WTC11 (cell line): Measurements from ENCODE around the gene RAB26. TPM values are rescaled to one million over a fixed set of nuclear protein-coding genes. Genes with fewer than 3 reads are reported as not detected.

Source experiments
- ATAC-seq: fragments of 200-7000 bp; cut with Tn5 transposase; 2 replicates; pipeline ENCODE4 v1.10.0; 2021; ENCODE audit warnings: mild to moderate bottlenecking, moderate library complexity
- CTCF ChIA-PET: fragments of 300-600 bp; sonication (Branson Sonifier 250); formaldehyde crosslinking; loops from one replicate; lab custom pipeline; 2021; ENCODE audit warnings: antibody characterized with exemption; lab: Charles Lee
- POLR2A ChIA-PET: fragments of 350-600 bp; sonication (Branson Sonifier 250); formaldehyde crosslinking; loops from one replicate; lab custom pipeline; 2021; ENCODE audit warnings: antibody characterized with exemption; lab: Charles Lee
- DNase-seq: peaks from one replicate; pipeline ENCODE4 v3.0.0; 2021; ENCODE audit warnings: low spot score
- H3K27ac Mint-ChIP-seq: 2 replicates; pipeline ENCODE4 v1.8.0; 2021; ENCODE audit warnings: mixed read lengths
- H3K27me3 Mint-ChIP-seq: 2 replicates; pipeline ENCODE4 v1.8.0; 2021; ENCODE audit warnings: low read depth, mild to moderate bottlenecking, moderate library complexity, mixed read lengths
- H3K36me3 Mint-ChIP-seq: 2 replicates; pipeline ENCODE4 v1.8.0; 2021; ENCODE audit warnings: mixed read lengths
- H3K4me1 Mint-ChIP-seq: 2 replicates; pipeline ENCODE4 v1.8.0; 2022; ENCODE audit warnings: mixed read lengths
- H3K4me3 Mint-ChIP-seq: 2 replicates; pipeline ENCODE4 v1.8.0; 2021; ENCODE audit warnings: mild to moderate bottlenecking, moderate library complexity, mixed read lengths
- H3K9me3 Mint-ChIP-seq: 2 replicates; pipeline ENCODE4 v1.8.0; 2021; ENCODE audit warnings: mixed read lengths
- ATF2 ChIP-seq: sonication (generic); formaldehyde crosslinking; IDR thresholded peaks from 2 replicates; pipeline ENCODE4 v1.8.1; 2022; ENCODE audit warnings: low read depth, missing genetic modification reagents, borderline replicate concordance
- CREB1 ChIP-seq: sonication (generic); formaldehyde crosslinking; IDR thresholded peaks from 2 replicates; pipeline ENCODE4 v1.8.0; 2023; ENCODE audit warnings: mild to moderate bottlenecking, missing genetic modification reagents
- E2F1 ChIP-seq: sonication (generic); formaldehyde crosslinking; IDR thresholded peaks from 2 replicates; pipeline ENCODE4 v1.8.0; 2022; ENCODE audit warnings: mild to moderate bottlenecking, missing genetic modification reagents
- E2F5 ChIP-seq: sonication (generic); formaldehyde crosslinking; IDR thresholded peaks from 2 replicates; pipeline ENCODE4 v1.8.1; 2022; ENCODE audit warnings: mild to moderate bottlenecking, moderate library complexity, missing genetic modification reagents
- ETV6 ChIP-seq: sonication (generic); formaldehyde crosslinking; IDR thresholded peaks from 2 replicates; pipeline ENCODE4 v1.8.1; 2022; ENCODE audit warnings: mild to moderate bottlenecking, missing genetic modification reagents
- FOXP1 ChIP-seq: sonication (generic); formaldehyde crosslinking; IDR thresholded peaks from 2 replicates; pipeline ENCODE4 v1.8.0; 2022; ENCODE audit warnings: missing genetic modification reagents, mild to moderate bottlenecking, moderate library complexity, borderline replicate concordance
- GTF2I ChIP-seq: fragments of 250-450 bp; sonication (Bioruptor Pico); conservative IDR thresholded peaks from 2 replicates; pipeline ENCODE4 v1.4.0; 2021; ENCODE audit warnings: mild to moderate bottlenecking
- HMGA2 ChIP-seq: fragments of 250-450 bp; sonication (Bioruptor Pico); IDR thresholded peaks from 2 replicates; pipeline ENCODE4 v1.4.0; 2021; ENCODE audit warnings: mild to moderate bottlenecking, moderate library complexity
- HMGXB4 ChIP-seq: sonication (generic); formaldehyde crosslinking; IDR thresholded peaks from 2 replicates; pipeline ENCODE4 v1.8.1; 2023; ENCODE audit warnings: mild to moderate bottlenecking, moderate library complexity, missing genetic modification reagents
- IRF1 ChIP-seq: sonication (generic); formaldehyde crosslinking; IDR thresholded peaks from 2 replicates; pipeline ENCODE4 v1.8.0; 2023; ENCODE audit warnings: missing genetic modification reagents
- IRF2 ChIP-seq: sonication (generic); formaldehyde crosslinking; IDR thresholded peaks from 2 replicates; pipeline ENCODE4 v1.8.0; 2022; ENCODE audit warnings: low read depth, missing genetic modification reagents, borderline replicate concordance
- MYBL2 ChIP-seq: sonication (generic); formaldehyde crosslinking; IDR thresholded peaks from 2 replicates; pipeline ENCODE4 v1.8.1; 2023; ENCODE audit warnings: mild to moderate bottlenecking, moderate library complexity, missing genetic modification reagents
- NR2C2 ChIP-seq: sonication (generic); formaldehyde crosslinking; IDR thresholded peaks from 2 replicates; pipeline ENCODE4 v1.8.0; 2022; ENCODE audit warnings: mild to moderate bottlenecking, missing genetic modification reagents
- PRRX2 ChIP-seq: fragments of 250-450 bp; sonication (Bioruptor Pico); IDR thresholded peaks from 2 replicates; pipeline ENCODE4 v1.8.0; 2021; ENCODE audit warnings: mild to moderate bottlenecking
- RELA ChIP-seq: sonication (generic); formaldehyde crosslinking; IDR thresholded peaks from 2 replicates; pipeline ENCODE4 v1.8.1; 2022; ENCODE audit warnings: missing genetic modification reagents, mild to moderate bottlenecking, borderline replicate concordance
- SP1 ChIP-seq: sonication (generic); formaldehyde crosslinking; conservative IDR thresholded peaks from 2 replicates; pipeline ENCODE4 v1.8.1; 2022; ENCODE audit warnings: missing genetic modification reagents
- STAT6 ChIP-seq: sonication (generic); formaldehyde crosslinking; conservative IDR thresholded peaks from 2 replicates; pipeline ENCODE4 v1.8.1; 2023; ENCODE audit warnings: mild to moderate bottlenecking, low read depth, missing genetic modification reagents, moderate library complexity
- TEAD1 ChIP-seq: sonication (generic); formaldehyde crosslinking; IDR thresholded peaks from 2 replicates; pipeline ENCODE4 v1.8.0; 2022; ENCODE audit warnings: mild to moderate bottlenecking, missing genetic modification reagents
- TEAD4 ChIP-seq: sonication (generic); formaldehyde crosslinking; IDR thresholded peaks from 2 replicates; pipeline ENCODE4 v1.8.0; 2022; ENCODE audit warnings: mild to moderate bottlenecking, missing genetic modification reagents
- ZNF121 ChIP-seq: sonication (generic); formaldehyde crosslinking; IDR thresholded peaks from 2 replicates; pipeline ENCODE4 v1.8.0; 2023; ENCODE audit warnings: missing genetic modification reagents
- ZNF232 ChIP-seq: sonication (generic); formaldehyde crosslinking; IDR thresholded peaks from 2 replicates; pipeline ENCODE4 v1.8.0; 2022; ENCODE audit warnings: mild to moderate bottlenecking, missing genetic modification reagents
- ZNF423 ChIP-seq: fragments of 250-450 bp; sonication (Bioruptor Pico); IDR thresholded peaks from 2 replicates; pipeline ENCODE4 v2.1.2; 2022; ENCODE audit warnings: mild to moderate bottlenecking, moderate library complexity
- ZNF512 ChIP-seq: sonication (generic); formaldehyde crosslinking; IDR thresholded peaks from 2 replicates; pipeline ENCODE4 v1.8.1; 2022; ENCODE audit warnings: missing genetic modification reagents, borderline replicate concordance
- ZNF671 ChIP-seq: fragments of 250-450 bp; sonication (Bioruptor Pico); IDR thresholded peaks from 2 replicates; pipeline ENCODE4 v1.8.0; 2021; ENCODE audit warnings: mild to moderate bottlenecking
- total RNA-seq: library from RNA; stranded (reverse); gene quantifications from 3 replicates; pipeline ENCODE4 v1.2.3, GENCODE V29; 2021

The RAB26 gene
- total RNA-seq, 1 experiment from 2014 or later = 7.3 TPM

- TF ChIP-seq HMGXB4 (CRISPR knock-in tag) = no peak
- no peak for TF ChIP-seq TEAD4
- TF ChIP-seq MYBL2 (CRISPR knock-in tag) = no peak
- no peak for TF ChIP-seq NR2C2 (CRISPR knock-in tag)
- TF ChIP-seq IRF1 (CRISPR knock-in tag) = no peak
- TF ChIP-seq ZNF423 = peak; percentile 82
- peak; percentile 82 for TF ChIP-seq ZNF121 (CRISPR knock-in tag)
- TF ChIP-seq PRRX2 (CRISPR knock-in tag) = peak; percentile 69; the same call in 1 of the 2 replicates
- TF ChIP-seq E2F5 (CRISPR knock-in tag) = no peak
- 0 out of 2 replicates have a peak, but pooled peaks have one; percentile 47 for TF ChIP-seq ZNF671 (CRISPR knock-in tag)
- TF ChIP-seq SP1 (CRISPR knock-in tag) = no peak; the same call in 1 of the 2 replicates
- no peak for TF ChIP-seq TEAD1 (CRISPR knock-in tag)
Measured at GRCh38 chr16:2148714-2149629, 547 bp downstream of the RAB26 start (continued).

GRCh38 chr16:2149630-2150417 lies 1.4 kb downstream of the RAB26 start:
- H3K9me3 Mint-ChIP-seq = no peaks in the 10 kb centered on the region
- H3K4me3 Mint-ChIP-seq = peak overlapping the region; percentile 97
- peaks cover 23% of the 10 kb centered on the region for H3K27me3 Mint-ChIP-seq
- ChIA-PET CTCF (interaction anchor here (1.0 to 5.7 kb wide), 3 partner anchors 9 to 146 kb away, joined by 4 to 43 read pairs (median 8); partner anchors contain the start of gene PGP), POLR2A (interaction anchor here (1.0 to 1.8 kb wide), 3 partner anchors 9 to 185 kb away, joined by 3 to 7 read pairs (median 6); partner anchors contain the start of gene RPS2)
- peaks cover 31% of the 10 kb centered on the region for H3K4me1 Mint-ChIP-seq
- 0 out of 2 replicates have a peak overlapping the region, but pooled peaks have one; percentile 36 for H3K27ac Mint-ChIP-seq
- ATAC-seq (peak; percentile 3), DNase-seq (peak; percentile 40)
- H3K36me3 Mint-ChIP-seq = peaks cover 30% of the 10 kb centered on the region
- TF ChIP-seq ATF2 (CRISPR knock-in tag) = no peak
- TF ChIP-seq IRF2 (CRISPR knock-in tag) = no peak
- TF ChIP-seq HMGA2 (CRISPR knock-in tag) = no peak
- no peak for TF ChIP-seq GTF2I (CRISPR knock-in tag)
- TF ChIP-seq STAT6 (CRISPR knock-in tag) = no peak
- TF ChIP-seq ETV6 (CRISPR knock-in tag) = no peak
- no peak for TF ChIP-seq ZNF423
- TF ChIP-seq FOXP1 (CRISPR knock-in tag) = no peak
- no peak for TF ChIP-seq MYBL2 (CRISPR knock-in tag)
- TF ChIP-seq ZNF512 = no peak
- TF ChIP-seq RELA = no peak
- TF ChIP-seq CREB1 (CRISPR knock-in tag) = no peak; the same call in 1 of the 2 replicates
- TF ChIP-seq ZNF232 (CRISPR knock-in tag) = no peak
- no peak for TF ChIP-seq E2F1 (CRISPR knock-in tag)
